Measurements from ENCODE around the gene UBTD2. TPM values are rescaled to one million over a fixed set of nuclear protein-coding genes. Genes with fewer than 3 reads are reported as not detected.

Gene UBTD2
- total RNA-seq, 4 donors from 2014 or later = 6.0 to 35.4 (median 19.0) TPM

GRCh38 chr5:172267943-172268342 is 15.6 kb downstream of the UBTD2 start:
- no peak for TF ChIP-seq EP300 (IDR thresholded peaks at IDR 0.05; ENCODE audit: low read depth)
- no peak for TF ChIP-seq POLR2AphosphoS5 (IDR thresholded peaks at IDR 0.05)
- TF ChIP-seq, protein P1, sequence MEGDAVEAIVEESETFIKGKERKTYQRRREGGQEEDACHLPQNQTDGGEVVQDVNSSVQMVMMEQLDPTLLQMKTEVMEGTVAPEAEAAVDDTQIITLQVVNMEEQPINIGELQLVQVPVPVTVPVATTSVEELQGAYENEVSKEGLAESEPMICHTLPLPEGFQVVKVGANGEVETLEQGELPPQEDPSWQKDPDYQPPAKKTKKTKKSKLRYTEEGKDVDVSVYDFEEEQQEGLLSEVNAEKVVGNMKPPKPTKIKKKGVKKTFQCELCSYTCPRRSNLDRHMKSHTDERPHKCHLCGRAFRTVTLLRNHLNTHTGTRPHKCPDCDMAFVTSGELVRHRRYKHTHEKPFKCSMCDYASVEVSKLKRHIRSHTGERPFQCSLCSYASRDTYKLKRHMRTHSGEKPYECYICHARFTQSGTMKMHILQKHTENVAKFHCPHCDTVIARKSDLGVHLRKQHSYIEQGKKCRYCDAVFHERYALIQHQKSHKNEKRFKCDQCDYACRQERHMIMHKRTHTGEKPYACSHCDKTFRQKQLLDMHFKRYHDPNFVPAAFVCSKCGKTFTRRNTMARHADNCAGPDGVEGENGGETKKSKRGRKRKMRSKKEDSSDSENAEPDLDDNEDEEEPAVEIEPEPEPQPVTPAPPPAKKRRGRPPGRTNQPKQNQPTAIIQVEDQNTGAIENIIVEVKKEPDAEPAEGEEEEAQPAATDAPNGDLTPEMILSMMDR (IDR thresholded peaks at IDR 0.05) = no peak
- no peak for TF ChIP-seq POLR2A (IDR thresholded peaks at IDR 0.05)
- Histone ChIP-seq H3K4me1 (peaks cover 0 to 7% (median 3%) of the 10 kb centered on the region in 4 donors), H3K27ac (no peak overlapping the region), H3K4me3 (no peak overlapping the region), H3K9me3 (no peaks in the 10 kb centered on the region), H3K36me3 (no peaks in the 10 kb centered on the region), H3K27me3 (no peaks in the 10 kb centered on the region)
- DNase-seq = no peak
- 84 to 98% methylated on average over 4 of the region's 4 CpGs for WGBS, 2 donors (ENCODE audit: low coverage in 1 of 2)
- in situ Hi-C loops (cut with MboI; ENCODE audit: low pct_ligation_motif_present in 1 of 4, low pct_unique_long_range_greater_than_20kb in 1 of 4, low sequenced_read_pairs in 3 of 4) = no loop called here
- intact Hi-C loops (cut with DNase I; ENCODE audit: low total_unique reads) = no loop called here

- in situ Hi-C loops (cut with MboI; ENCODE audit: low pct_ligation_motif_present in 1 of 4, low pct_unique_long_range_greater_than_20kb in 1 of 4, low sequenced_read_pairs in 3 of 4) = no loop called here
- H3K27ac ChIP-seq = no peak overlapping the region
- no peak for TF ChIP-seq POLR2A (IDR thresholded peaks at IDR 0.05)
- TF ChIP-seq, protein P1 (IDR thresholded peaks at IDR 0.05) = no peak
- no peak for TF ChIP-seq EP300 (IDR thresholded peaks at IDR 0.05; ENCODE audit: low read depth)
- TF ChIP-seq POLR2AphosphoS5 (IDR thresholded peaks at IDR 0.05) = no peak
- DNase-seq = no peak
- intact Hi-C loops (cut with DNase I; ENCODE audit: low total_unique reads) = no loop called here
- 84 to 85% methylated on average over 3 to 4 of the region's 4 CpGs for WGBS, 2 donors (ENCODE audit: low coverage in 1 of 2)
- H3K27me3 ChIP-seq = no peaks in the 10 kb centered on the region
- no peaks in the 10 kb centered on the region for H3K36me3 ChIP-seq
- H3K4me3 ChIP-seq = no peak overlapping the region
- H3K4me1 ChIP-seq = peaks cover 0 to 7% (median 3%) of the 10 kb centered on the region in 4 donors
- no peaks in the 10 kb centered on the region for H3K9me3 ChIP-seq
These were observed 16.9 kb downstream of the UBTD2 start for GRCh38 chr5:172266676-172267092.

GRCh38 chr5:172266071-172266675 is 17.4 kb downstream of the UBTD2 start:
- in situ Hi-C loops (cut with MboI; ENCODE audit: low pct_ligation_motif_present in 1 of 4, low pct_unique_long_range_greater_than_20kb in 1 of 4, low sequenced_read_pairs in 3 of 4) = no loop called here
- TF ChIP-seq, protein P1 (IDR thresholded peaks at IDR 0.05) = no peak
- TF ChIP-seq POLR2AphosphoS5 (IDR thresholded peaks at IDR 0.05) = no peak
- no peak for TF ChIP-seq POLR2A (IDR thresholded peaks at IDR 0.05)
- TF ChIP-seq EP300 (IDR thresholded peaks at IDR 0.05; ENCODE audit: low read depth) = no peak
- H3K27ac ChIP-seq = no peak overlapping the region

GRCh38 chr5:172264815-172265395 is 18.7 kb downstream of the UBTD2 start:
- H3K36me3 ChIP-seq = no peaks in the 10 kb centered on the region
- H3K4me1 ChIP-seq = peaks cover 0 to 7% (median 3%) of the 10 kb centered on the region in 4 donors
- H3K9me3 ChIP-seq = no peaks in the 10 kb centered on the region
- in situ Hi-C loops (cut with MboI; ENCODE audit: low pct_ligation_motif_present in 1 of 4, low pct_unique_long_range_greater_than_20kb in 1 of 4, low sequenced_read_pairs in 3 of 4) = no loop called here
- H3K4me3 ChIP-seq = no peak overlapping the region
- H3K27me3 ChIP-seq = no peaks in the 10 kb centered on the region
- TF ChIP-seq POLR2A (IDR thresholded peaks at IDR 0.05) (no peak), POLR2AphosphoS5 (IDR thresholded peaks at IDR 0.05) (no peak), EP300 (IDR thresholded peaks at IDR 0.05; ENCODE audit: low read depth) (no peak)
- TF ChIP-seq, protein P1 (IDR thresholded peaks at IDR 0.05) = no peak
- 76 to 88% methylated on average over 4 of the region's 4 CpGs for WGBS, 2 donors (ENCODE audit: low coverage in 1 of 2)
- DNase-seq = no peak
- no peak overlapping the region for H3K27ac ChIP-seq
- intact Hi-C loops (cut with DNase I; ENCODE audit: low total_unique reads) = no loop called here

More at GRCh38 chr5:172266071-172266675, 17.4 kb downstream of the UBTD2 start:
- intact Hi-C loops (cut with DNase I; ENCODE audit: low total_unique reads) = no loop called here
- H3K27me3 ChIP-seq = no peaks in the 10 kb centered on the region
- WGBS, 2 donors (ENCODE audit: low coverage in 1 of 2) = 83% methylated on average over 10 of the region's 10 CpGs; no CpG with 5 or more reads in 1 of the 2 donors
- H3K9me3 ChIP-seq = no peaks in the 10 kb centered on the region
- no peaks in the 10 kb centered on the region for H3K36me3 ChIP-seq
- peaks cover 0 to 7% (median 3%) of the 10 kb centered on the region in 4 donors for H3K4me1 ChIP-seq
- no peak overlapping the region for H3K4me3 ChIP-seq
- no peak for DNase-seq

All from transverse colon (tissue), 4 donors.